Right renal pelvis (tissue), 4 donors: ENCODE measurements around the gene STAG1. TPM values are rescaled to one million over a fixed set of nuclear protein-coding genes. Genes with fewer than 3 reads are reported as not detected.
"Not testable (repeated sequence)": the region's sequence is repeated elsewhere in the genome, so short reads cannot be mapped to it uniquely, and the experiment has no call there.

Source experiments
- DNase-seq, 4 donors: peaks; one replicate each; pipeline ENCODE4 v3.0.0-alpha.2; 2013; ENCODE audit warnings: low read depth in 4 of 4, low spot score in 3 of 4, missing footprints in 1 of 4
- polyA plus RNA-seq, 4 donors: library from polyadenylated mRNA; unstranded; fragments of 120-200 nt; gene quantifications; one replicate each; pipeline ENCODE4 v1.2.1, GENCODE V29; 2013; ENCODE audit not compliant: insufficient read length in 4 of 4

STAG1 gene
- polyA plus RNA-seq, 4 donors, result 43.0 to 55.3 (median 53.7) TPM

- DNase-seq, result no peak
These were observed 135.0 kb downstream of the STAG1 start for GRCh38 chr3:136617198-136617597.

- no peak for DNase-seq
These were observed 139.7 kb downstream of the STAG1 start for GRCh38 chr3:136612512-136612911.

- DNase-seq, result no peak
These were observed 145.2 kb downstream of the STAG1 start for GRCh38 chr3:136606990-136607389.

- DNase-seq, result not testable (repeated sequence)
These were observed 146.0 kb downstream of the STAG1 start for GRCh38 chr3:136606216-136606615.

GRCh38 chr3:136604961-136605360, 147.2 kb downstream of the STAG1 start:
- no peak for DNase-seq

- DNase-seq, result no peak
These were observed 149.4 kb downstream of the STAG1 start for GRCh38 chr3:136602818-136603217.

- no peak for DNase-seq
These were observed 156.1 kb downstream of the STAG1 start for GRCh38 chr3:136595913-136596697.

GRCh38 chr3:136586580-136586979, 165.6 kb downstream of the STAG1 start:
- no peak for DNase-seq

GRCh38 chr3:136584728-136585127, 167.4 kb downstream of the STAG1 start:
- DNase-seq, result no peak

- DNase-seq, result no peak
These were observed 168.4 kb downstream of the STAG1 start for GRCh38 chr3:136583823-136584222.

GRCh38 chr3:136577791-136578190, 174.4 kb downstream of the STAG1 start:
- DNase-seq, result no peak

- no peak for DNase-seq
These were observed 175.7 kb downstream of the STAG1 start for GRCh38 chr3:136576279-136577009.

GRCh38 chr3:136567599-136568188, 184.5 kb downstream of the STAG1 start:
- DNase-seq, result no peak

GRCh38 chr3:136564962-136565361, 187.2 kb downstream of the STAG1 start:
- not testable (repeated sequence) for DNase-seq

GRCh38 chr3:136562026-136562425, 190.2 kb downstream of the STAG1 start:
- DNase-seq, result no peak

GRCh38 chr3:136559896-136560295, 192.3 kb downstream of the STAG1 start:
- no peak for DNase-seq

- DNase-seq, result not testable (repeated sequence)
These were observed 202.7 kb downstream of the STAG1 start for GRCh38 chr3:136549461-136549860.

- no peak for DNase-seq
These were observed 204.9 kb downstream of the STAG1 start for GRCh38 chr3:136547293-136547692.

GRCh38 chr3:136546720-136547119, 205.5 kb downstream of the STAG1 start:
- DNase-seq, result no peak

- no peak for DNase-seq
These were observed 206.4 kb downstream of the STAG1 start for GRCh38 chr3:136545664-136546268.

- no peak for DNase-seq
These were observed 207.6 kb downstream of the STAG1 start for GRCh38 chr3:136544532-136544931.
